GM19351 (cell line): ENCODE measurements around the gene SYTL3.
"Not testable (repeated sequence)": the region's sequence is repeated elsewhere in the genome, so short reads cannot be mapped to it uniquely, and the experiment has no call there.

Experiments
- ATAC-seq: cut with Tn5 transposase; IDR thresholded peaks from one replicate; pipeline ENCODE4 v1.9.1; 2021; ENCODE audit warnings: mild to moderate bottlenecking, moderate library complexity; ENCODE audit not compliant: unreplicated experiment

SYTL3 gene

GRCh38 chr6:158686791-158687381 lies 37.0 kb downstream of the SYTL3 start:
- no peak for ATAC-seq

GRCh38 chr6:158687506-158687905 lies 37.7 kb downstream of the SYTL3 start:
- no peak for ATAC-seq

DNA sequence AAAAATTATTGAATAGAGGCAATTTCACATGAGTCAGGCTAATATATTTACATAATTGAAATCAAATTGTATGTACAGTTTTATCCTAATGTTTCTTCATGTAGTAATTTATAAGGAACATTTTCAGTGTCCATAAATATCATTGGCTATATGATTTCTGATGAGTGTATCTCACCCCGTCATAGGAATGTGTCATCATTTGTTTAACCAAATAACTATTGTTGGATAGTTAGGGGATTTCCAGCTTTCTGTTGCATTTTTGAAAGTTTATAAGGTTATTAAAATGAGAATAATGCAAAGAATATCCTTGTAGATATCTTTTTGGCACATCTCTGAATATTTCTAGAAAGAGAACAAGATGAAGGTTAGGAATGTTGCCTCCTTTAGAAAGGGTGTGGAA lies 39.0 kb downstream of the SYTL3 start:
- no peak for ATAC-seq

- no peak for ATAC-seq
Observed at GRCh38 chr6:158694913-158695312, 45.1 kb downstream of the SYTL3 start.

DNA sequence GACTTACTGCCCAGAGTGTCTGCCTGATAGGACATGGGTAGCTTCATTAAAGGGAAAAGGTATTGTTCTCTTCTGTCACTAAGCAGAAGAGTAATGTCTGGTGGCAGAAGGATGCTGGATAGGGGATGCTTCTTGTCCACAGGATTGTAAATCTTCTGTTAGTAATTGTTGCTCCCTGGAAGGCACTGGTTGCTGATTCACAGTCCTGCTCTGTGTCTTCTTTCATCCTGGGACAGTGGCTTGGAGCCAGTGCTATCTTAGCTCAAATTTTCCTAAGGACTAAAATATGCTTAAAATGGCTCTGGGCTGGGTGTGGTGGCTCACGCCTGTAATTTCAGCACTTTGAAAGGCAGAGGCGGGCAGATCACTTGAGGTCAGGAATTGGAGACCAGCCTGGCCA lies 48.0 kb downstream of the SYTL3 start:
- no peak for ATAC-seq

DNA sequence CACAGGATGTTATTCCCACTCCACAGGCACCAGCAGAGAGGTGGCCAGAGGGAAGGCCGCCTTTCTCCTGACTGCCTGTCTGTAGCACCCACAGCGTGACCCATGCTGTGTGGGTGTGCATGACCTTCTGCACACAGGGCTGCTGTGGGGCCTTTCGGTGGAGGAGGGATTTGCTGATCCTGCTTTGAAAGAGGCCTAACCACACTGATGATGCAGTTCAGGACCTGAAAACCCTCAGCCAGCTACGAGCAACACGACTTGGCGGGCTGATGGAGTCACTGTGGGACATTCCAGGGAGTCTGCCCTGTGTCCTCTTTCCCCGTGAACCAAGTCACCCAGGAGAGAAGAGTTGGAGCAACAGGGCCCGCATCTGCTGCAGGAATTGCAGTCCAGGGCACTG lies 49.1 kb downstream of the SYTL3 start:
- ATAC-seq = no peak

DNA sequence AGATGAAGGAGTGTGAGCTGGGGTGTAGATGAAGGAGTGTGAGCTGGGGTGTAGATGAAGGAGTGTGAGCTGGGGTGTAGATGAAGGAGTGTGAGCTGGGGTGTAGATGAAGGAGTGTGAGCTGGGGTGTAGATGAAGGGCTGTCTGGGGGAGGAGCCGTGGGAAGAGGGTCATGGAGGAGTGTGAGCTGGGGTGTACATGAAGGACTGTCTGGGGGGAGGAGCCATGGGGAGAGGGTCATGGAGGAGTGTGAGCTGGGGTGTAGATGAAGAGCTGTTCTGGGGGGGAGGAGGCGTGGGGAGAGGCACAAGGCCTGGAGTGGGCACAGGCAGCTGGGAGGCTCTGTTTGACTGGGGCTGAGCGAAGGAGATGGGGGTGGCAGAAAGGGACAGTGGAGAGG lies 51.4 kb downstream of the SYTL3 start:
- ATAC-seq = not testable (repeated sequence)

DNA sequence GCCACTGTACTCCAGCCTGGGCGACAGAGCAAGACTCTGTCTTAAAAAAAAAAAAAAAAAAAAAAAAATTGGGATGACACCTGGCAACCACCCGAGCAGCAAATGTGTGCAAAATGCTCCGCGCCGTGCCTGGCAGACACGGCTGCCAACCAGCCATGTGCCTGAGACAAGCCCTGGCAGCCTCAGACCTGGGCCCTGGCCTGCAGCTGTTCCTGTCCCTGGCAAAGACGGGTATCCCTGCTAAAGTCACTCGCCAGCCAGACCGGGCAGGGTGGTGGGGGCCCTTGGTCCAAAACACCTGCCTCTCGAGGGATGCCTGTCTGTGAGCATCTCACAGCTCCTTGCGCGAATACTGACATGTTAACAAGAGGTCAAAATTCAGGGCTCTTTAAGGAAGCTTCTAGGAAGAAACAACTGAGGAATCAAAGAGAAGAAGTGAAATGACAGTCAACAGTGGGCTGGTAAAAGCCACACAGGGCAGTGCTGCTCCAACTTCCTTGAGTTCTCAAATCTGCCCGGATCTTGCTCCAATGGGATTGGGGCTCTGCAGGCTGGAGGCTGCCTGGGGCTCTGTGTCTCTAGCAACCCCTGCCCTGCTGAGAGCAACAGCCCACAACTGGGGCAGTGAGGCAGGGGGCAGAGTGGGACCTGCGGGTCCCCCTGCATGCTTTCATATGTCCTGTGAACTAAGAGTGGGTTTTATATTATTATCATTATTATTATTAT lies 53.4 kb downstream of the SYTL3 start:
- ATAC-seq = no peak

DNA sequence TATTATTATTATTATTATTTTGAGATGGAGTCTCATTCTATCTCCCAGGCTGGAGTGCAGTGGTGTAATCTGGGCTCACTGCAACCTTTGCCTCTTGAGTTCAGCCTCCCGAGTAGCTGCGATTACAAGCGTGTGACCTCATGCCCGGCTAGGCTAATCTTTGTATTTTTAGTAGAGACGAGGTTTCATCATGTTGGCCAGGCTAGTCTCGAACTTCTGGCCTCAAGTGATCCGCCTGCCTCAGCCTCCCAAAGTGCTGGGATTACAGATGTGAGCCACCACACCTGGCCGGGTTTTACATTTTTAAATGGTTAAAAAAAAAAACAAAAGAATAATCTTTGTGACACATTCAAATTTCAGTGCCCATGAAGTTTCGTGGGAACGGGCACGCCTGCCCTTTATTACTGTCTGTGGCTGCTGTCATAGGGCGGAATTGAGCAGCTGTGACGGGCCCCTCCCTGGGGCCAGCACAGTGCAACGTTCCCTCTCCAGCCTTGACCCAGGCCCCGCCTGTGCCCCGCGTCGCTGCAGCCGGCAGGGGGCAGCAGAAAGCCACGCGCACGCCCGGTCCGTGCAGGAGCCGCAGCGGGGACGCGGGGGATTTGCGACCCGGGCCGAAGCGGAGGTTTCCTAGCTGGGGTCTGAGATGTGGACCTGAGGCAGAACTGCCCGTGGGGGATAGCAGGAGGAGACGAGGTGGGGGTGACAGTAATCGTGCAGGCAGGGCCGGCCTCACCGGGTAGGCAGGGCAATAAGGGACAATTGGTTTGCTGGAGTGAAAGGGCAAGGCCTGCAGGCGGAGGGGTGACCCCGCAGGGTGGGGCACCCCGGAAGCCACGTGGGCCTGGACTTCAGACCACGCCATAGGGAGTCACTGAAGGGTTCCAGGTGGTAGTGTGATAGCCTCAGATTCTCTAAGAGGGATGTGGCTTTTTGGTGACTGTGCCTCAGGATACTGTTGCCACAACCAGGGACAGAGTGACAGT lies 54.3 kb downstream of the SYTL3 start:
- peak; percentile 99 for ATAC-seq

DNA sequence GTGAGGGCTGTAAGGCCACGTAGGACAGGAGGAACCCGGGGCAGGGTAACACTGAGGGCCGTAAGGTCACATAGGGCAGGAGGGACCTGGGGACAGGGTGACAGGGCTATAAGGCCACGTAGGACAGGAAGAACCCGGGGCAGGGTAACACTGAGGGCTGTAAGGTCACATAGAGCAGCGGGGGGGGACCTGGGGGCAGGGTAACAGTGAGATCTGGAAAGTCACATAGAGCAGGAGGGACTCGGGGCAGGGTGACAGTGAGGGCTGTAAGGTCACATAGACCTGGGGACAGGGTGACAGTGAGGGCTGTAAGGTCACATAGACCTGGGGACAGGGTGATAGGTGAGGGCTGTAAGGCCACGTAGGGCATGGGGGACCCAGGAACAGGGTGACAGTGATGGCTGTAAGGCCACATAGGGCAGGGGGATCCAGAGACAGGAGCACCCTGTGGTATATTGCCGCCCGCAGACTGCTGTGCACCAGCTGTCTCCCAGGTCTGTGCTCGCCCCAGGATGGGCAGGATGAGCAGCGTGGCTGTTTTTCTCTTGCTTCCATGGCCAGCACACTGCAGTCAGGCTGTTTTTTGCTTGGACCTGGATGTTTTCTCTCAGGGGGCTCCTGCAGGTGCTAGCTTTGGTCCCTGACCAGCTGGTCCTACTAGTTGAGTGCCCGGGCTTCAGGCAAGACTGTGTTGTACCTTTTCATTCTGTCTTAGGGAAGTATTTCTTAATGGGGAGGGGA lies 55.7 kb downstream of the SYTL3 start:
- no peak for ATAC-seq

- no peak for ATAC-seq
Observed at GRCh38 chr6:158706369-158706982, 56.6 kb downstream of the SYTL3 start.

GRCh38 chr6:158707120-158707820 lies 57.4 kb downstream of the SYTL3 start:
- ATAC-seq = no peak

DNA sequence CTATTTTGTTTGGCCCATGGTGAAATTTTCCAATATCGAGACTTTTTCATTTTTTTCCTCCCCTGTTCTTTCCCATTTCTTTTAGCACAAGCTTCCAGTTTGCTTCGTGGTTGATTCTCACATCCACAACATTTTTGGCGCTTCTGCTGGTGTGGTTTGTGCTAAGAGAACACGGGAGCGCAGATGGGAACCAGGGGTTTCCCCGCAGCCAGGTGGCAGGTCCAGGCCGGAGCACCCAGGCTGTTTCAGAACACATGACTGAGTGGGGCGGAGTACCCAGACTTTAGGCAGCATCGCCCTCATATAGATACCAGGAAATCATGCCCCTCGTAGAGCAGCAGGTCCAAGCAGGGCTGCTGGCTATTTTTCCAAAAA lies 58.0 kb downstream of the SYTL3 start:
- no peak for ATAC-seq

DNA sequence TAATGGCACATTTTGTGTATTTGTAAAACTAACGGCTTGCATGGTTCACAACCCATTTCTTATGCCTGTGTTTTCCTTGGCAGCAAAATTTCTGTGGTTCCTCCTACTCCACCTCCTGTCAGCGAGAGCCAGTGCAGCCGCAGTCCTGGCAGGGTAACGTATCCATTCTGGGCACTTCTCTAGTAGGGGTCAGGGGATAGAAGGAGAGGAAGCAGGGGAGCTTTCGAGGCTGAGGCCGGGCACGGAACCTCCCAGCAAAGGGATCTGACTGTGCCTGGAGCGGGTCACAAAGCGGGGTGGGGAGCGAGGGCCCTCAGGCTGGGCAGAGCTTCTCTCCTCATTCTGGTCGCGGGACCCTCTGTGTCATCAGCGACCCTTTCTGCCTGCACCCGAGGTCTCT lies 58.4 kb downstream of the SYTL3 start:
- ATAC-seq = no peak

DNA sequence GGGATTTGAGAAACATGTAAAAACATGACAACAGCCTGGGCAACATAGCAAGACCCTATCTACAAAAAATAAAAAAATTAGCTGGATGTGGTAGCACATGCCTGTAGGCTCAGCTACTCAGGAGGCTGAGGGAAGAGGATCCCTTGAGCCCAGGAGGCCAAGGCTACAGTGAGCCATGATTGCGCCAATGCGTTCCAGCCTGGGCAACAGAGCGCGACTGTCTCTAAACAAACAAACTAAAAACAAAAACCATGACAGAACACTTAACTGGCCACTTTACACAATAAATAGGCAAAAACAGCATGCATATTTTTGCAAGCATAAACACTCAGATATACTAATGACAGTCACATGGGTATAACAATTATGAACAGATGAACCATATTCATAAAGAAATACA lies 60.0 kb downstream of the SYTL3 start:
- ATAC-seq = no peak

DNA sequence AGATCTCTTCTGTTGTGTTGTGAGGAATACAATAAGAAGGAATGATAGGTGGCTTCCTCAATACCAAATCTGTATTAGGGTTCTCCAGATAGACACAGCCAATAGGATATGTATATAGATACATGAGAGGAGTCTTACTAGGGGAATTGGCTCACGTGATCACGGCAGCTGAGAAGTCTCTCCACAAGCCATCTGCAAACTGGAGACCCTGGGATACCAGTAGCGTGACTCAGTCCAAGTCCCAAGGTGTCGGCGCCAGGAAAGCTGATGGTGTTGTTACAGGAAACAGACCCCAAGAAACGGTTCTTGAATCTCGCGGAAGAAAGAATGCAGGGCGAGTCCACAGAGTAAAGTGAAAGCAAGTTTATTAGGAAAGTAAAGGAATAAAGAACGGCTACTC lies 61.4 kb downstream of the SYTL3 start:
- no peak for ATAC-seq

DNA sequence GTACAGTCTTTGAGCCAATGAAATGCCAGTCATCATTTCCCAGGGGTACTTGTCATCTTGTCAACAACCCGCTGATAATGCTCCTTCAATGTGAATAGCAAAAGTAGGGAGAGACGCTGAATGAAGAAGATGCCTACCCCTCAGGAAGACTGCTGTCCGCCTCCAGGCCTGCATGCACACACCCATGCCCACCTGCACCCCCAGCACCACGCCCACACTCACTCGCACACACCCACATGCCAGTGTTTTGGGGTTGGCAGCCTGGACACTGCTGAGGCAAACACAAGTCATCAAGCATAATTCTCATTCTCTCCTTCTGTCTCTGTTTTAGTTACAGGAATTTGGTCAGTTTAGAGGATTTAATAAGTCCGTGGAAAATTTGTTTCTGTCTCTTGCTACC lies 63.6 kb downstream of the SYTL3 start:
- no peak for ATAC-seq

- no peak for ATAC-seq
Observed at GRCh38 chr6:158714706-158715105, 64.9 kb downstream of the SYTL3 start.

GRCh38 chr6:158715330-158716311 lies 65.8 kb downstream of the SYTL3 start:
- peak; percentile 54 for ATAC-seq
